ENCODE results near the gene TMCC1.

DNA sequence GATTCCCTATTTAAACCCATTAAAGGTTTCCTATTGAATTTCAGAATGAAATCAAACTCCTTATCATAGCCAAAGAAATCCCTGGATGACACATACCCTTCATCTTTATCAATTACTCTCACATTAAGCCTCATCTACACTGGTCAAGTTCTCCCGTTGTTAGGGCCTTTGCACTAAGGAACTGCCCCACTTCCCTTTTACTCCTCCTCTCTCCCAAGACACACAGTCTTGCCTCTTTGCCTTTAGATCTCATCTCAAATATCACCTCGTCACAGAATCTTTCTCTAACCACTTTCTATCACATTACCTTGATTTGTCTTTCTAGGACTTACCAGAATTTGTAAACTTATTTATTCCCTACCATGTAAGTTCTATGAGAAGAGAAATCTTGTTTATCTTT lies 117.6 kb downstream of the TMCC1 start:
- TF ChIP-seq REST (IDR thresholded peaks at IDR 0.05; ENCODE audit: low read depth, low read length): no peak
- no peak for TF ChIP-seq ELF1 (IDR thresholded peaks at IDR 0.05)
- no peak for TF ChIP-seq SMC3 (IDR thresholded peaks at IDR 0.05; ENCODE audit: low read depth, low read length)
